Adrenal gland (tissue), 5 donors: ENCODE data around the gene ANGPTL4.

Source experiments
- POLR2A ChIP-seq, 2 donors: fragments of 450-650 bp; IDR thresholded peaks; one replicate each; pipeline ENCODE4 v1.6.1; 2017; ENCODE audit warnings: antibody characterized with exemption in 2 of 2, mild to moderate bottlenecking in 2 of 2, moderate library complexity in 1 of 2
- TF ChIP-seq, protein P1 (sequence below), 6 experiments: fragments of 450-650 bp in 4 of 6; fragments of 200-600 bp in 2 of 6; sonication (generic) in 1 of 6; IDR thresholded peaks; 1 replicate in 5 of 6; 2 replicates in 1 of 6; pipeline versions ENCODE4 v1.5.1 to v1.8.0; 2016 to 2021; ENCODE audit warnings: antibody characterized with exemption in 6 of 6, mild to moderate bottlenecking in 2 of 6, moderate library complexity in 1 of 6
- donor health status: DM: no; HTN: no; CAD: no.

DNA sequence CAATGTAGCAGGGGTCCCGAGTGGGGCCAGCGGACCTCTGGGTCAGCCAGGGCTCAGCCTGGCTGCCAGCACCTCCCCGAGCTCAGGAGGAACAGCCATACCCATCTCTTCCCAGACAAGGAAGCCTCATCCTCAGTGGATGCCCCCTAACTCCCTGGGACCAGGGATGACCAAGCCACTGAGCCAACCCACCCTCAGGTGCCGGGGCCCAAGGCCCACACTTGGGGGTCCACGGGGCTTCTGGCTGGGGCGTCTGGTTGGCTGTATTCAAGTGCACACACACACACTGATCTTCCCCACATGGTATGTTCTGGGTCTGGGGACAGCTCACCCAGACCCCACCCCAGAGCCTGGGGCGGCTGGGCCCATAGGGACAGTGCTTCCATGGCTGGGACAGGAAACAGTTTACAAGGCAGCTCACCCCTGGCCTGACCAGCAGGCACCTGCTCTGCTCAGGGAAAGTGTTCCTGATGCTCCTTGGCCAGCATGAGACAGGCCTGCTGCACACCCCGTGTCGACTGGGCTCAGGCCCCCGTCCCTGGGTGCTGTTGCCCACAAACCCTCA lies 33.9 kb downstream of the ANGPTL4 start:
- TF ChIP-seq, protein P1, sequence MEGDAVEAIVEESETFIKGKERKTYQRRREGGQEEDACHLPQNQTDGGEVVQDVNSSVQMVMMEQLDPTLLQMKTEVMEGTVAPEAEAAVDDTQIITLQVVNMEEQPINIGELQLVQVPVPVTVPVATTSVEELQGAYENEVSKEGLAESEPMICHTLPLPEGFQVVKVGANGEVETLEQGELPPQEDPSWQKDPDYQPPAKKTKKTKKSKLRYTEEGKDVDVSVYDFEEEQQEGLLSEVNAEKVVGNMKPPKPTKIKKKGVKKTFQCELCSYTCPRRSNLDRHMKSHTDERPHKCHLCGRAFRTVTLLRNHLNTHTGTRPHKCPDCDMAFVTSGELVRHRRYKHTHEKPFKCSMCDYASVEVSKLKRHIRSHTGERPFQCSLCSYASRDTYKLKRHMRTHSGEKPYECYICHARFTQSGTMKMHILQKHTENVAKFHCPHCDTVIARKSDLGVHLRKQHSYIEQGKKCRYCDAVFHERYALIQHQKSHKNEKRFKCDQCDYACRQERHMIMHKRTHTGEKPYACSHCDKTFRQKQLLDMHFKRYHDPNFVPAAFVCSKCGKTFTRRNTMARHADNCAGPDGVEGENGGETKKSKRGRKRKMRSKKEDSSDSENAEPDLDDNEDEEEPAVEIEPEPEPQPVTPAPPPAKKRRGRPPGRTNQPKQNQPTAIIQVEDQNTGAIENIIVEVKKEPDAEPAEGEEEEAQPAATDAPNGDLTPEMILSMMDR (IDR thresholded peaks at IDR 0.05), result no peak
- TF ChIP-seq POLR2A (IDR thresholded peaks at IDR 0.05), result no peak
